Left ventricle myocardium inferior (tissue), 1 donor: ENCODE data around the gene ATP6V1G3. TPM values are rescaled to one million over a fixed set of nuclear protein-coding genes. Genes with fewer than 3 reads are reported as not detected.

ENCODE experiments used
- DNase-seq: peaks from one replicate; pipeline ENCODE4 v3.0.0-alpha.2; 2020
- H3K27ac ChIP-seq: fragments of 200-600 bp; replicated peaks from 2 replicates; pipeline ENCODE4 v1.8.0; 2021
- H3K27me3 ChIP-seq: fragments of 200-600 bp; 2 replicates; pipeline ENCODE4 v1.8.0; 2021; ENCODE audit warnings: low read depth
- H3K36me3 ChIP-seq: fragments of 200-600 bp; 2 replicates; pipeline ENCODE4 v1.8.0; 2021
- H3K4me1 ChIP-seq: fragments of 200-600 bp; 2 replicates; pipeline ENCODE4 v1.8.0; 2021
- H3K4me3 ChIP-seq: fragments of 200-600 bp; 2 replicates; pipeline ENCODE4 v1.8.0; 2021; ENCODE audit warnings: mild to moderate bottlenecking, moderate library complexity
- H3K9me3 ChIP-seq: fragments of 200-600 bp; replicated peaks from 2 replicates; pipeline ENCODE4 v1.8.0; 2021
- CTCF ChIP-seq: fragments of 200-600 bp; IDR thresholded peaks from 2 replicates; pipeline ENCODE4 v1.8.0; 2021; ENCODE audit warnings: antibody characterized with exemption, mild to moderate bottlenecking, borderline replicate concordance
- intact Hi-C: fragments of 100-400 bp; cut with micrococcal nuclease; formaldehyde crosslinking; loops from one replicate; pipeline ENCODE4 v1.11.0; 2022
- total RNA-seq: library from RNA; stranded (reverse); fragmentation: NEBNext Ultra II Directional; extraction: Animal tissue kit (Norgen Biotek cat#: 25700); gene quantifications from one replicate; pipeline ENCODE4 v1.2.1, GENCODE V29; 2021
- donor health status: DM: no; HTN: yes; CAD: no; lungs with severe emphysema.

The ATP6V1G3 gene
- total RNA-seq, 1 donor from 2014 or later = not detected

DNA sequence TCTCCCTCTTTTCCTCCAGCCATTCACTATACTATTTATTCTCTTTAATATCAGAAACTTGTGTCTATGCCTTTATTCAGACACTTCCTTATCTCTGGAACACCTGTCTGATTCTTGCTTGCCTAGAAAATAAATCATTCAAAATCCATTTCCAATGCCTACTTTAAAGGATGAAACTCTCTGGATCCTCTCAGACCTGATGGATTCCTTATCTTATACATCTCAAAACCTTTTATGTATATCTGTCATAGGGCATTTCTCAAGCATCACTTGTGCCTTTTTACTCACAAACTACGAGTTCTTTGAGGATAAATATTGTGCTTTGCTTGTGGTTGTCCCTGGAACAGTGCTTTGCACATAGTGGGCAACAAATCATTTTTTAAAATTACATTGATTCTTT is 3.8 kb upstream of the ATP6V1G3 start:
- intact Hi-C loops = no loop called here

DNA sequence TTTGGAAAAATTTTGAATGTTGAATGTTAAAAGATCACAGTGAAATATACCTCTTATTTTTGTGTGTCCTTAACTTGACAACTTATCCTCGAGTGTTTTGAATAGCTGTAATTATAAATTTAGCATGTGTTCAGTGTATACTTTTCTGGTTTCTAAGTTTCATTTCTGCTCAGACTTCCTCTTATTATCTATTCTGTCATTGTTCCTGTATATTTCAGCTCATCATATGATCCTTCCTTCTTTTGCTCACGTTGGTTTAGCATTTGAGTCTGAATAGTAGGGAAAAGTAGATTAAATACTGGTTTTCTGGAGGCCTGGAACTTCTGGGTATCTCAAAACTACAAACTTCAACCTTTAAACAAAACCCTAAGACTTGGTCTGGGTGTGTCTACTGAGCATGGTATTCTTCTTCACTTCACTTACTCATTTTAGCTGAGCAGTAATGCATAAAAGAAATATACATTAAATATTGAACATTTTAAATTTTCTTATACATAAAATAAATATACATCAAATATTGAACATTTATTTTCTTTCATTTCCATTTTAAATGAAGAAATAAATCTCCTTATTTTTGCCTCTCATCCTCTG is 3.3 kb upstream of the ATP6V1G3 start:
- no peak for TF ChIP-seq CTCF
- H3K27ac ChIP-seq = no peak overlapping the region
- no peaks in the 10 kb centered on the region for H3K27me3 ChIP-seq
- intact Hi-C loops = no loop called here
- no peak overlapping the region for H3K4me3 ChIP-seq
- no peak for DNase-seq
- H3K36me3 ChIP-seq = no peaks in the 10 kb centered on the region
- H3K4me1 ChIP-seq = no peaks in the 10 kb centered on the region
- H3K9me3 ChIP-seq = no peaks in the 10 kb centered on the region

More for the DNA sequence above, 3.8 kb upstream of the ATP6V1G3 start:
- Histone ChIP-seq H3K4me3 (no peak overlapping the region), H3K36me3 (no peaks in the 10 kb centered on the region), H3K27ac (no peak overlapping the region), H3K4me1 (no peaks in the 10 kb centered on the region), H3K9me3 (no peaks in the 10 kb centered on the region), H3K27me3 (no peaks in the 10 kb centered on the region)
- DNase-seq = no peak
- TF ChIP-seq CTCF = no peak

DNA sequence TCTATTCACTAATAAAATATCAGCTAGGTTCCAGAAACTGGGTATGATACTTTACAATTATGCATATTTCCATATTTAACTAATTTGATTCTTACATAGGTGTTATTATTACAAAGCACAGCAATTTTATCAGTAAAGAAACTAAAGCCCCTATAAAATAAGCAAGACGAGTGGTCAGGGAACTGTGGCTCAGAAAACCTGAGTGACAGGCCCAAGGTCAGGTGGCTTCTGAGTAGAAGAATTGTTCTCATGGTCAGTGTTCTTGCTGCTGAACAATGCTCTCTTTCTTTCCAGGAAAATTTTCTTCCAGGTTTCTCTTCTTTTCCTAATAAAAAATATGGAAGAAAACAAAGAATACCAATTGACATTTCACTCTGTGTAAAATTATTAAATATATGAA is 2.2 kb upstream of the ATP6V1G3 start:
- H3K36me3 ChIP-seq = no peaks in the 10 kb centered on the region
- H3K27ac ChIP-seq = no peak overlapping the region
- intact Hi-C loops = no loop called here
- H3K27me3 ChIP-seq = no peaks in the 10 kb centered on the region
- H3K4me1 ChIP-seq = no peaks in the 10 kb centered on the region
- no peak overlapping the region for H3K4me3 ChIP-seq
- H3K9me3 ChIP-seq = no peaks in the 10 kb centered on the region
- TF ChIP-seq CTCF = no peak
- no peak for DNase-seq

- intact Hi-C loops = no loop called here
- no peak for DNase-seq
- TF ChIP-seq CTCF = no peak
- no peak overlapping the region for H3K27ac ChIP-seq
- H3K27me3 ChIP-seq = no peaks in the 10 kb centered on the region
- H3K4me3 ChIP-seq = no peak overlapping the region
- H3K4me1 ChIP-seq = no peaks in the 10 kb centered on the region
- no peaks in the 10 kb centered on the region for H3K9me3 ChIP-seq
- no peaks in the 10 kb centered on the region for H3K36me3 ChIP-seq
Observed at GRCh38 chr1:198541737-198542136, 1.3 kb upstream of the ATP6V1G3 start.

GRCh38 chr1:198538579-198539364 is 1.7 kb downstream of the ATP6V1G3 start:
- no peaks in the 10 kb centered on the region for H3K27me3 ChIP-seq
- DNase-seq = no peak
- no peaks in the 10 kb centered on the region for H3K9me3 ChIP-seq
- intact Hi-C loops = no loop called here
- H3K4me1 ChIP-seq = no peaks in the 10 kb centered on the region
- H3K36me3 ChIP-seq = no peaks in the 10 kb centered on the region
- H3K4me3 ChIP-seq = no peak overlapping the region
- TF ChIP-seq CTCF = no peak
- H3K27ac ChIP-seq = no peak overlapping the region
